Keratinocyte (primary cell): ENCODE data around the gene UTP11. TPM values are rescaled to one million over a fixed set of nuclear protein-coding genes. Genes with fewer than 3 reads are reported as not detected.
A peak's percentile ranks its signal among the peaks of the same experiment; 100 is the strongest.

Experiments
- DNase-seq: peaks from one replicate; pipeline ENCODE4 v3.0.0-alpha.2; 2011; ENCODE audit warnings: low read depth, missing footprints, low spot score
- FAIRE-seq: peaks from 2 replicates; lab custom pipeline; 2011; peaks lifted over from hg19 to GRCh38; lab: Jason Lieb, UNC
- H2AFZ ChIP-seq: 2 replicates; pipeline ENCODE4 v1.6.0; 2012; ENCODE audit warnings: low read length, control low read depth, inconsistent platforms; ENCODE audit not compliant: control insufficient read depth
- H3K27ac ChIP-seq: 2 replicates; pipeline ENCODE4 v1.5.1; 2011; ENCODE audit warnings: low read length; ENCODE audit not compliant: control insufficient read depth, insufficient read depth
- H3K27me3 ChIP-seq: 3 replicates; pipeline ENCODE4 v1.6.0; 2011; ENCODE audit warnings: low read length; ENCODE audit not compliant: control insufficient read depth, insufficient read depth; ENCODE audit errors: extremely low read depth
- H3K36me3 ChIP-seq, 2 experiments: 2 replicates in 1 of 2; 3 replicates in 1 of 2; pipeline ENCODE4 v1.5.1; 2011; ENCODE audit warnings: low read length in 2 of 2, mild to moderate bottlenecking in 1 of 2; ENCODE audit not compliant: control insufficient read depth in 2 of 2, insufficient read depth in 2 of 2; ENCODE audit errors: extremely low read depth in 1 of 2
- H3K4me1 ChIP-seq: 3 replicates; pipeline ENCODE4 v1.5.1; 2011; ENCODE audit warnings: low read length; ENCODE audit not compliant: control insufficient read depth, insufficient read depth; ENCODE audit errors: extremely low read depth
- H3K4me2 ChIP-seq: 3 replicates; pipeline ENCODE4 v1.6.0; 2011; ENCODE audit warnings: low read depth, low read length; ENCODE audit not compliant: control insufficient read depth, insufficient read depth; ENCODE audit errors: extremely low read depth
- H3K4me3 ChIP-seq, 3 experiments: fragments of 200-600 bp in 1 of 3; sonication (generic) in 1 of 3; 2 replicates in 2 of 3; 3 replicates in 1 of 3; pipeline ENCODE4 v1.5.1; 2011 to 2016; ENCODE audit warnings: low read length in 3 of 3, mild to moderate bottlenecking in 3 of 3, control low read depth in 2 of 3, inconsistent platforms in 1 of 3, low read depth in 1 of 3, mixed read lengths in 1 of 3, mixed run types in 1 of 3, moderate library complexity in 1 of 3; ENCODE audit not compliant: control insufficient read depth in 2 of 3, insufficient read depth in 2 of 3; ENCODE audit errors: extremely low read depth in 1 of 3
- H3K79me2 ChIP-seq: 2 replicates; pipeline ENCODE4 v1.6.0; 2012; ENCODE audit warnings: low read length; ENCODE audit not compliant: control insufficient read depth, insufficient read depth
- H3K9ac ChIP-seq: 3 replicates; pipeline ENCODE4 v1.6.0; 2011; ENCODE audit warnings: low read length; ENCODE audit not compliant: control insufficient read depth, insufficient read depth; ENCODE audit errors: extremely low read depth
- H3K9me1 ChIP-seq: 3 replicates; pipeline ENCODE4 v1.6.0; 2011; ENCODE audit warnings: low read length; ENCODE audit not compliant: control insufficient read depth, insufficient read depth; ENCODE audit errors: extremely low read depth
- H3K9me3 ChIP-seq: 2 replicates; pipeline ENCODE4 v1.5.1; 2012; ENCODE audit warnings: low read depth, low read length; ENCODE audit not compliant: control insufficient read depth
- H4K20me1 ChIP-seq: 3 replicates; pipeline ENCODE4 v1.6.0; 2011; ENCODE audit warnings: low read length; ENCODE audit not compliant: control insufficient read depth, insufficient read depth; ENCODE audit errors: extremely low read depth
- EZH2 ChIP-seq: IDR thresholded peaks from one replicate; pipeline ENCODE4 v1.6.1; 2012; ENCODE audit warnings: inconsistent platforms, mild to moderate bottlenecking, low read length, moderate library complexity
- dilution Hi-C: fragments of 300-500 bp; cut with MboI; formaldehyde crosslinking; loops from one replicate; pipeline ENCODE4 v1.7.0; 2020; ENCODE audit warnings: low sequenced_read_pairs; ENCODE audit not compliant: extremely low pct_ligation_motif_present
- polyA plus RNA-seq, 5 experiments: library from polyadenylated mRNA; depleted of rRNA in 3 of 5; stranded (reverse) in 3 of 5; stranded (forward) in 1 of 5; unstranded in 1 of 5; fragments of >200 nt; gene quantifications; 1 replicate in 1 of 5; 2 replicates in 3 of 5; 3 replicates in 1 of 5; pipeline versions ENCODE4 v1.2.1 to v1.2.3, GENCODE V29; 2011 to 2012; ENCODE audit warnings: missing spikeins in 2 of 5, low read depth in 1 of 5, low replicate concordance in 1 of 5
- TF ChIP-seq, protein P1 (sequence below), 3 experiments: IDR thresholded peaks in 1 of 3; conservative IDR thresholded peaks in 1 of 3; optimal IDR thresholded peaks in 1 of 3; 2 replicates in 2 of 3; 3 replicates in 1 of 3; pipeline versions ENCODE3 to v1.5.1; 2011; ENCODE audit warnings: low read length in 3 of 3, mild to moderate bottlenecking in 3 of 3, moderate library complexity in 2 of 3, control low read depth in 1 of 3, inconsistent platforms in 1 of 3; ENCODE audit not compliant: insufficient read depth in 2 of 3; ENCODE audit errors: extremely low read depth in 1 of 3

UTP11 gene
- polyA plus RNA-seq, 1 donor (not counting 4 experiments of a cell fraction or from before 2014, with no cell fraction given): 50.0 TPM

DNA sequence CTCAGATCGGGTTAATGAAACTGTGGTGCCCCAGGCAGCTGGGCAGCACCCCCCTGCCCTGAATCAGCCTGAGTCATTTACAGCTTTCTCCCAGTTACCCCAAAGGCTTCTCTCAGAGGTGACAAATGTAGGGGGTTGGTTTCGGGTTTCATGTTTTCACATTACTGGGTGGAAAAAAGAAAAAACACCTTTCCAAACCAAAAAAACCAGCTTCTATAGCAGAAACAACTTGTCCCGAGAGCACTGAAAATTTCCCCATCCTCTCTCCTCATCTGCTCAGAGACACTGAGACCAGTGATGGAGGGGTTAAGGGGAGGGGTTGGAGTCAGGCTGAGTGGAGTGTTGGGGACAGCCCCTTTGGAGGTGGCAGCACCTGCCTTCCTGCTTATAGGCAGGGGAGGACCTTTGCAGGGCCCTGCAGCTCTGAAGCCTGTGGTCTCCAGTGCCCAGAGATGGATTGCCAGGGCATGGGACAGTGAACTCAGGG is 15.6 kb downstream of the UTP11 start:
- Histone ChIP-seq H3K9ac (peak overlapping the region; percentile 81), H3K79me2 (no peaks in the 10 kb centered on the region), H2AFZ (no peak overlapping the region), H3K4me2 (peak overlapping the region; percentile 82), H4K20me1 (peaks cover 4% of the 10 kb centered on the region), H3K9me1 (no peaks in the 10 kb centered on the region), H3K27ac (peak overlapping the region; percentile 98), H3K27me3 (no peaks in the 10 kb centered on the region), H3K4me3 (peak overlapping the region in 2 of 3 experiments; percentile 40 to 58), H3K36me3 (peaks cover 2 to 8% of the 10 kb centered on the region in 2 experiments), H3K4me1 (peaks cover 71% of the 10 kb centered on the region), H3K9me3 (no peaks in the 10 kb centered on the region)
- no peak for FAIRE-seq
- dilution Hi-C loops: no loop called here
- TF ChIP-seq, protein P1, sequence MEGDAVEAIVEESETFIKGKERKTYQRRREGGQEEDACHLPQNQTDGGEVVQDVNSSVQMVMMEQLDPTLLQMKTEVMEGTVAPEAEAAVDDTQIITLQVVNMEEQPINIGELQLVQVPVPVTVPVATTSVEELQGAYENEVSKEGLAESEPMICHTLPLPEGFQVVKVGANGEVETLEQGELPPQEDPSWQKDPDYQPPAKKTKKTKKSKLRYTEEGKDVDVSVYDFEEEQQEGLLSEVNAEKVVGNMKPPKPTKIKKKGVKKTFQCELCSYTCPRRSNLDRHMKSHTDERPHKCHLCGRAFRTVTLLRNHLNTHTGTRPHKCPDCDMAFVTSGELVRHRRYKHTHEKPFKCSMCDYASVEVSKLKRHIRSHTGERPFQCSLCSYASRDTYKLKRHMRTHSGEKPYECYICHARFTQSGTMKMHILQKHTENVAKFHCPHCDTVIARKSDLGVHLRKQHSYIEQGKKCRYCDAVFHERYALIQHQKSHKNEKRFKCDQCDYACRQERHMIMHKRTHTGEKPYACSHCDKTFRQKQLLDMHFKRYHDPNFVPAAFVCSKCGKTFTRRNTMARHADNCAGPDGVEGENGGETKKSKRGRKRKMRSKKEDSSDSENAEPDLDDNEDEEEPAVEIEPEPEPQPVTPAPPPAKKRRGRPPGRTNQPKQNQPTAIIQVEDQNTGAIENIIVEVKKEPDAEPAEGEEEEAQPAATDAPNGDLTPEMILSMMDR (optimal IDR thresholded peaks at IDR 0.05 in 1 of 3, IDR thresholded peaks at IDR 0.05 in 1 of 3, conservative IDR thresholded peaks at IDR 0.05 in 1 of 3; ENCODE audit: extremely low read depth in 1 of 3, insufficient read depth in 2 of 3, low read length in 3 of 3): no peak
- TF ChIP-seq EZH2: no peak
- DNase-seq: no peak

GRCh38 chr1:38028671-38029070 is 16.1 kb downstream of the UTP11 start:
- H3K79me2 ChIP-seq: no peaks in the 10 kb centered on the region
- H3K9me3 ChIP-seq: no peaks in the 10 kb centered on the region
- no peak overlapping the region for H2AFZ ChIP-seq
- peaks cover 4% of the 10 kb centered on the region for H4K20me1 ChIP-seq
- H3K27ac ChIP-seq: peak overlapping the region; percentile 98
- H3K4me3 ChIP-seq: peak overlapping the region in 1 of 3 experiments; percentile 4
- peak overlapping the region; percentile 81 for H3K9ac ChIP-seq
- dilution Hi-C loops: no loop called here
- no peaks in the 10 kb centered on the region for H3K27me3 ChIP-seq
- no peaks in the 10 kb centered on the region for H3K9me1 ChIP-seq
- peaks cover 71% of the 10 kb centered on the region for H3K4me1 ChIP-seq
- FAIRE-seq: no peak
- H3K36me3 ChIP-seq: peaks cover 1 to 5% of the 10 kb centered on the region in 2 experiments
- no peak for DNase-seq
- no peak for TF ChIP-seq EZH2
- TF ChIP-seq, protein P1 (optimal IDR thresholded peaks at IDR 0.05 in 1 of 3, IDR thresholded peaks at IDR 0.05 in 1 of 3, conservative IDR thresholded peaks at IDR 0.05 in 1 of 3; ENCODE audit: extremely low read depth in 1 of 3, insufficient read depth in 2 of 3, low read length in 3 of 3): peak in 2 of 3 experiments; percentile 13 to 25
- H3K4me2 ChIP-seq: peak overlapping the region; percentile 82
